CD4-positive, alpha-beta memory T cell (primary cell): ENCODE data around the gene LPCAT2. TPM values are rescaled to one million over a fixed set of nuclear protein-coding genes. Genes with fewer than 3 reads are reported as not detected.

Source experiments
- CTCF ChIA-PET: fragments of 350-600 bp; sonication (Branson Sonifier 250); formaldehyde crosslinking; loops from one replicate; lab custom pipeline; 2021; ENCODE audit warnings: inconsistent platforms; ENCODE audit not compliant: partially characterized antibody; lab: Charles Lee
- POLR2A ChIA-PET: fragments of 350-600 bp; sonication (Branson Sonifier 250); formaldehyde crosslinking; loops from one replicate; lab custom pipeline; 2021; ENCODE audit not compliant: partially characterized antibody; lab: Charles Lee
- DNase-seq, 5 donors: peaks; one replicate each; pipeline versions ENCODE4 v3.0.0 to v3.0.0-alpha.2; 2020 to 2022; ENCODE audit warnings: mixed read lengths in 1 of 5
- H3K27ac ChIP-seq: one replicate; pipeline ENCODE4 v1.7.0; 2013; ENCODE audit warnings: low read depth, low read length
- H3K27me3 ChIP-seq: 2 replicates; pipeline ENCODE4 v1.7.0; 2013; ENCODE audit warnings: mild to moderate bottlenecking, low read length, moderate library complexity; ENCODE audit not compliant: insufficient read depth
- H3K36me3 ChIP-seq: 2 replicates; pipeline ENCODE4 v1.7.0; 2013; ENCODE audit warnings: mild to moderate bottlenecking, low read length, moderate library complexity; ENCODE audit not compliant: insufficient read depth
- H3K4me1 ChIP-seq: 2 replicates; pipeline ENCODE4 v1.7.0; 2013; ENCODE audit warnings: mild to moderate bottlenecking, low read length, moderate library complexity; ENCODE audit not compliant: insufficient read depth
- H3K4me3 ChIP-seq, 2 donors: one replicate each; pipeline ENCODE4 v1.7.0; 2013; ENCODE audit warnings: low read length in 2 of 2, mild to moderate bottlenecking in 1 of 2
- H3K9me3 ChIP-seq, 2 donors: one replicate each; pipeline ENCODE4 v1.7.0; 2013; ENCODE audit warnings: low read length in 2 of 2, control low read depth in 1 of 2; ENCODE audit not compliant: control insufficient read depth in 1 of 2
- H3K27ac Mint-ChIP-seq, 7 donors: one replicate each; pipeline ENCODE4 v1.8.0; 2020 to 2021; ENCODE audit warnings: mixed read lengths in 7 of 7, mild to moderate bottlenecking in 6 of 7, inconsistent platforms in 3 of 7, moderate library complexity in 3 of 7
- H3K27me3 Mint-ChIP-seq, 2 donors: one replicate each; pipeline ENCODE4 v1.8.0; 2020 to 2021; ENCODE audit warnings: mixed read lengths in 2 of 2
- H3K36me3 Mint-ChIP-seq, 2 donors: one replicate each; pipeline ENCODE4 v1.8.0; 2020 to 2021; ENCODE audit warnings: mixed read lengths in 2 of 2, inconsistent platforms in 1 of 2, mild to moderate bottlenecking in 1 of 2
- H3K4me1 Mint-ChIP-seq, 4 donors: one replicate each; pipeline ENCODE4 v1.8.0; 2020 to 2021; ENCODE audit warnings: mixed read lengths in 4 of 4, mild to moderate bottlenecking in 1 of 4
- H3K4me3 Mint-ChIP-seq, 8 donors: one replicate each; pipeline ENCODE4 v1.8.0; 2020 to 2021; ENCODE audit warnings: mixed read lengths in 8 of 8, mild to moderate bottlenecking in 7 of 8, moderate library complexity in 6 of 8, inconsistent platforms in 3 of 8
- H3K9me3 Mint-ChIP-seq, 8 donors: one replicate each; pipeline ENCODE4 v1.8.0; 2020 to 2021; ENCODE audit warnings: mixed read lengths in 8 of 8, mild to moderate bottlenecking in 5 of 8, inconsistent platforms in 3 of 8, moderate library complexity in 1 of 8
- intact Hi-C: fragments of 100-400 bp; cut with micrococcal nuclease; formaldehyde crosslinking; loops from one replicate; pipeline ENCODE4 v1.15.1; 2023
- polyA plus RNA-seq, 2 donors: library from polyadenylated mRNA; unstranded; fragments of 300-500 nt; fragmentation: Illumina TruSeq; gene quantifications; one replicate each; pipeline ENCODE4 v1.2.3, GENCODE V29; 2021
- total RNA-seq, 2 experiments: library from RNA; stranded (reverse); gene quantifications; one replicate each; pipeline ENCODE4 v1.2.3, GENCODE V29; 2021

LPCAT2 gene
- total and polyA plus RNA-seq, 4 experiments from 2014 or later = 0.47 to 0.76 TPM; not detected in 2

- H3K9me3 ChIP-seq = no peaks in the 10 kb centered on the region
- H3K27ac Mint-ChIP-seq = no peak overlapping the region
Measured at GRCh38 chr16:55505333-55506015, 3.4 kb upstream of the LPCAT2 start.

DNA sequence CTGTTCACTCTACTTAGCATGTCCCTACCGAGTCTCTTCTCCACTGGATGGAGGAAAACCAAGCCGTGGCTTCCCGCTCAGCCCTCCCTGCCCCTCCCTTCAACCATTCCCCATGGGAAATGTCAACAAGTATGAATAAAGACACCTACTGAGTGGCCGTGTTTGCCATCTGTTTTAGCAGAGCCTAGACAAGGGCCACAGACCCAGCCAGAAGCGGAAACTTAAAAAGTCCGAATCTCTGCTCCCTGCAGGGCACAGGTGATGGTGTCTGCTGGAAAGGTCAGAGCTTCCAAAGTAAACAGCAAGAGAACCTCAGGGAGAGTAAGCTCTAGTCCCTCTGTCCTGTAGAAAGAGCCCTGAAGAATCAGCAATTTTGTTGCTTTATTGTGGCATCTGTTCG is 2.8 kb upstream of the LPCAT2 start:
- CTCF ChIA-PET = no interaction called here
- no peak overlapping the region for H3K27ac ChIP-seq
- H3K9me3 Mint-ChIP-seq = peaks cover 0 to 6% (median 0%) of the 10 kb centered on the region in 8 donors
- H3K27ac Mint-ChIP-seq = no peak overlapping the region
- DNase-seq = no peak
- H3K9me3 ChIP-seq = no peaks in the 10 kb centered on the region
- H3K4me3 ChIP-seq = no peak overlapping the region
- H3K36me3 ChIP-seq = no peaks in the 10 kb centered on the region
- H3K27me3 Mint-ChIP-seq = peaks cover 21 to 26% of the 10 kb centered on the region in 2 donors
- peaks cover 3% of the 10 kb centered on the region for H3K27me3 ChIP-seq
- no peaks in the 10 kb centered on the region for H3K4me1 ChIP-seq
- no peak overlapping the region for H3K4me3 Mint-ChIP-seq
- intact Hi-C loops = no loop called here
- H3K4me1 Mint-ChIP-seq = peaks cover 1 to 5% (median 5%) of the 10 kb centered on the region in 4 donors
- POLR2A ChIA-PET = no interaction called here
- H3K36me3 Mint-ChIP-seq = no peaks in the 10 kb centered on the region

More at GRCh38 chr16:55505333-55506015, 3.4 kb upstream of the LPCAT2 start:
- Mint-ChIP-seq H3K9me3 (peaks cover 0 to 6% (median 0%) of the 10 kb centered on the region in 8 donors), H3K4me1 (peaks cover 1 to 5% (median 5%) of the 10 kb centered on the region in 4 donors), H3K27me3 (peaks cover 19 to 26% of the 10 kb centered on the region in 2 donors), H3K4me3 (no peak overlapping the region), H3K36me3 (no peaks in the 10 kb centered on the region)
- POLR2A ChIA-PET = no interaction called here
- Histone ChIP-seq H3K36me3 (no peaks in the 10 kb centered on the region), H3K27ac (no peak overlapping the region), H3K27me3 (peaks cover 3% of the 10 kb centered on the region), H3K4me3 (no peak overlapping the region), H3K4me1 (no peaks in the 10 kb centered on the region)
- CTCF ChIA-PET = no interaction called here
- intact Hi-C loops = no loop called here
- DNase-seq = peak in 1 of 5 donors; percentile 16

DNA sequence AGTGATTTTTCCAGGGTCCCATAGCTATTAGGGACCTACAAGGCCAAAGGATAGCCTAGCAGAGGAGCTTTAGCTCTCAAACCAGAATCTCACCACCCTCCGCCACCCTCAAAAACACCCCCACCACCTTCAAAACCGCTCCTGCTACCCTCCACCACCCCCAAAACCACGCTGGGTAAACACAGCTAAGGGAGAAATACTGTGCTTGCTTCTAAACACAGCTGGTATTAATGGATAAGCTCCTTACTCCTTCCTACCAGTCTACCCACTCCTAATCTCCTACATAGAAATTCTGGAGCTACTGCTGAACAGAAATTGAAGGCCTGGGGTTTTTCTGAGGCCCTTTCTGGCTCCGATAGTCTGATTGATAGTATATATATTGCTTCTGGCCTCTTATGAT is 2.2 kb upstream of the LPCAT2 start:
- H3K27ac Mint-ChIP-seq = no peak overlapping the region
- Histone ChIP-seq H3K4me3 (no peak overlapping the region), H3K27me3 (peaks cover 3% of the 10 kb centered on the region), H3K36me3 (no peaks in the 10 kb centered on the region), H3K4me1 (no peaks in the 10 kb centered on the region), H3K27ac (no peak overlapping the region), H3K9me3 (no peaks in the 10 kb centered on the region)
- peaks cover 0 to 7% (median 2%) of the 10 kb centered on the region in 8 donors for H3K9me3 Mint-ChIP-seq
- no peaks in the 10 kb centered on the region for H3K36me3 Mint-ChIP-seq
- peak overlapping the region in 1 of 8 donors; percentile 27 for H3K4me3 Mint-ChIP-seq
- intact Hi-C loops = no loop called here
- ChIA-PET CTCF (no interaction called here), POLR2A (no interaction called here)
- peaks cover 21 to 24% of the 10 kb centered on the region in 2 donors for H3K27me3 Mint-ChIP-seq
- no peak for DNase-seq
- peaks cover 1 to 5% (median 5%) of the 10 kb centered on the region in 4 donors for H3K4me1 Mint-ChIP-seq

- Histone ChIP-seq H3K4me1 (no peaks in the 10 kb centered on the region), H3K36me3 (no peaks in the 10 kb centered on the region), H3K27ac (no peak overlapping the region), H3K9me3 (no peaks in the 10 kb centered on the region), H3K4me3 (no peak overlapping the region), H3K27me3 (peaks cover 3% of the 10 kb centered on the region)
- no peak for DNase-seq
- Mint-ChIP-seq H3K36me3 (no peaks in the 10 kb centered on the region), H3K27ac (no peak overlapping the region), H3K4me3 (peak overlapping the region in 6 of 8 donors; percentile 15 to 74 (median 54)), H3K9me3 (peaks cover 0 to 22% (median 18%) of the 10 kb centered on the region in 8 donors), H3K27me3 (peaks cover 30 to 31% of the 10 kb centered on the region in 2 donors), H3K4me1 (peaks cover 1 to 5% (median 5%) of the 10 kb centered on the region in 4 donors)
- ChIA-PET CTCF (no interaction called here), POLR2A (no interaction called here)
- intact Hi-C loops = no loop called here
Measured at GRCh38 chr16:55508271-55508921, 476 bp upstream of the LPCAT2 start.

- peaks cover 30 to 34% of the 10 kb centered on the region in 2 donors for H3K27me3 Mint-ChIP-seq
- H3K27ac Mint-ChIP-seq = no peak overlapping the region
- DNase-seq = no peak
- Histone ChIP-seq H3K27me3 (peaks cover 3% of the 10 kb centered on the region), H3K27ac (no peak overlapping the region), H3K36me3 (no peaks in the 10 kb centered on the region), H3K4me1 (no peaks in the 10 kb centered on the region), H3K4me3 (no peak overlapping the region), H3K9me3 (no peaks in the 10 kb centered on the region)
- peaks cover 1 to 5% (median 5%) of the 10 kb centered on the region in 4 donors for H3K4me1 Mint-ChIP-seq
- intact Hi-C loops = no loop called here
- peaks cover 0 to 22% (median 21%) of the 10 kb centered on the region in 8 donors for H3K9me3 Mint-ChIP-seq
- ChIA-PET CTCF (interaction anchor here (0.6 kb wide), 1 partner anchor 75 kb away, joined by 6 read pairs; no protein-coding TSS in a partner anchor), POLR2A (no interaction called here)
- H3K36me3 Mint-ChIP-seq = no peaks in the 10 kb centered on the region
- peak overlapping the region in 2 of 8 donors; percentile 13 to 45 for H3K4me3 Mint-ChIP-seq
Measured at GRCh38 chr16:55510185-55510805, 1.4 kb downstream of the LPCAT2 start.

- no peak for DNase-seq
- H3K27ac ChIP-seq = no peak overlapping the region
- intact Hi-C loops = no loop called here
- no peak overlapping the region for H3K27ac Mint-ChIP-seq
- peaks cover 25 to 28% of the 10 kb centered on the region in 2 donors for H3K27me3 Mint-ChIP-seq
- H3K4me1 ChIP-seq = no peaks in the 10 kb centered on the region
- peaks cover 1 to 5% (median 5%) of the 10 kb centered on the region in 4 donors for H3K4me1 Mint-ChIP-seq
- no peaks in the 10 kb centered on the region for H3K36me3 ChIP-seq
- POLR2A ChIA-PET = no interaction called here
- H3K9me3 Mint-ChIP-seq = peaks cover 0 to 24% (median 21%) of the 10 kb centered on the region in 8 donors
- CTCF ChIA-PET = interaction anchor here (1.7 kb wide), 1 partner anchor 48 kb away, joined by 6 read pairs; no protein-coding TSS in a partner anchor
- H3K36me3 Mint-ChIP-seq = no peaks in the 10 kb centered on the region
- H3K4me3 ChIP-seq = no peak overlapping the region
- H3K27me3 ChIP-seq = peaks cover 3% of the 10 kb centered on the region
- H3K4me3 Mint-ChIP-seq = no peak overlapping the region
- no peaks in the 10 kb centered on the region for H3K9me3 ChIP-seq
Measured at GRCh38 chr16:55512941-55513340, 4.1 kb downstream of the LPCAT2 start.

DNA sequence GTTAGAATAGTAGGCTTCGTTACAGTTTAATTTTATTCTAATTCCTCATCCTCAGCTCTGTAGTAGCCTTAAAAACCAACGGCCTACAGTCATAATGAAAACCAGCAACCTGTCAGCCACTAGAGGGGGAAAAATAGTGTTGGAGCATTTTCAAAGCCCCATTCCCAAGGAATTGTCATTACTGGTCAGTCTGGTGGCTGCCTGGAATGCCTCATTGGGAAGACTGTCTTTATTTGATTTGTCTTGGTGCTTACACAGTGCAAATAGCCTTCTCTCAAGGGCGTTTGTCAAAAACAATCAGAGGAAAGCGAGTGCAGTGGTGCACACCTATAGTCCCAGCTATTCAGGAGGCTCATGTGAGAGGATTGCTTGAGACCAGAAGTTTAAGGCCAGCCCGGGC is 4.7 kb downstream of the LPCAT2 start:
- peaks cover 1 to 5% (median 4%) of the 10 kb centered on the region in 4 donors for H3K4me1 Mint-ChIP-seq
- no peak overlapping the region for H3K4me3 Mint-ChIP-seq
- intact Hi-C loops = no loop called here
- DNase-seq = no peak
- Histone ChIP-seq H3K36me3 (no peaks in the 10 kb centered on the region), H3K4me3 (no peak overlapping the region), H3K4me1 (no peaks in the 10 kb centered on the region), H3K27ac (no peak overlapping the region), H3K27me3 (peaks cover 3% of the 10 kb centered on the region), H3K9me3 (no peaks in the 10 kb centered on the region)
- ChIA-PET POLR2A (no interaction called here), CTCF (interaction anchor here (0.6 to 1.8 kb wide), 3 partner anchors 14 to 49 kb away, joined by 3 to 9 read pairs (median 6); no protein-coding TSS in a partner anchor)
- no peak overlapping the region for H3K27ac Mint-ChIP-seq
- H3K36me3 Mint-ChIP-seq = no peaks in the 10 kb centered on the region
- peaks cover 0 to 24% (median 21%) of the 10 kb centered on the region in 8 donors for H3K9me3 Mint-ChIP-seq
- H3K27me3 Mint-ChIP-seq = peaks cover 22 to 24% of the 10 kb centered on the region in 2 donors
